ENCODE data around the gene FZD1.

The FZD1 gene

GRCh38 chr7:91264046-91264923, at the start of gene FZD1:
Gene FZD1, plus strand, starts transcription at chr7:91264433. Its CDS starts 448 bp downstream, at chr7:91264881.
- CTCF ChIA-PET: interaction anchor here (0.6 to 1.1 kb wide), 2 partner anchors 14 to 287 kb away, joined by 3 to 4 read pairs; no protein-coding TSS in a partner anchor
- peak within 1 kb of the TSS; percentile 96 for H3K27ac ChIP-seq
- peak; percentile 90 for DNase-seq (ENCODE audit: low spot score)
- TF ChIP-seq, protein P1, sequence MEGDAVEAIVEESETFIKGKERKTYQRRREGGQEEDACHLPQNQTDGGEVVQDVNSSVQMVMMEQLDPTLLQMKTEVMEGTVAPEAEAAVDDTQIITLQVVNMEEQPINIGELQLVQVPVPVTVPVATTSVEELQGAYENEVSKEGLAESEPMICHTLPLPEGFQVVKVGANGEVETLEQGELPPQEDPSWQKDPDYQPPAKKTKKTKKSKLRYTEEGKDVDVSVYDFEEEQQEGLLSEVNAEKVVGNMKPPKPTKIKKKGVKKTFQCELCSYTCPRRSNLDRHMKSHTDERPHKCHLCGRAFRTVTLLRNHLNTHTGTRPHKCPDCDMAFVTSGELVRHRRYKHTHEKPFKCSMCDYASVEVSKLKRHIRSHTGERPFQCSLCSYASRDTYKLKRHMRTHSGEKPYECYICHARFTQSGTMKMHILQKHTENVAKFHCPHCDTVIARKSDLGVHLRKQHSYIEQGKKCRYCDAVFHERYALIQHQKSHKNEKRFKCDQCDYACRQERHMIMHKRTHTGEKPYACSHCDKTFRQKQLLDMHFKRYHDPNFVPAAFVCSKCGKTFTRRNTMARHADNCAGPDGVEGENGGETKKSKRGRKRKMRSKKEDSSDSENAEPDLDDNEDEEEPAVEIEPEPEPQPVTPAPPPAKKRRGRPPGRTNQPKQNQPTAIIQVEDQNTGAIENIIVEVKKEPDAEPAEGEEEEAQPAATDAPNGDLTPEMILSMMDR (conservative IDR thresholded peaks at IDR 0.05; ENCODE audit: low read depth): no peak; the same call in 1 of the 2 replicates
- POLR2A ChIA-PET (ENCODE audit: low non-redundant PET): no interaction called here

GRCh38 chr7:91226411-91226810, 37.8 kb upstream of the FZD1 start:
- no peak overlapping the region for H3K27ac ChIP-seq
- CTCF ChIA-PET: no interaction called here
- DNase-seq (ENCODE audit: low spot score): no peak
- POLR2A ChIA-PET (ENCODE audit: low non-redundant PET): no interaction called here
- TF ChIP-seq, protein P1 (conservative IDR thresholded peaks at IDR 0.05; ENCODE audit: low read depth): no peak

- DNase-seq (ENCODE audit: low spot score): no peak
- TF ChIP-seq, protein P1 (conservative IDR thresholded peaks at IDR 0.05; ENCODE audit: low read depth): no peak
- CTCF ChIA-PET: no interaction called here
- no peak overlapping the region for H3K27ac ChIP-seq
- POLR2A ChIA-PET (ENCODE audit: low non-redundant PET): no interaction called here
Observed at GRCh38 chr7:91228327-91228726, 35.9 kb upstream of the FZD1 start.

DNA sequence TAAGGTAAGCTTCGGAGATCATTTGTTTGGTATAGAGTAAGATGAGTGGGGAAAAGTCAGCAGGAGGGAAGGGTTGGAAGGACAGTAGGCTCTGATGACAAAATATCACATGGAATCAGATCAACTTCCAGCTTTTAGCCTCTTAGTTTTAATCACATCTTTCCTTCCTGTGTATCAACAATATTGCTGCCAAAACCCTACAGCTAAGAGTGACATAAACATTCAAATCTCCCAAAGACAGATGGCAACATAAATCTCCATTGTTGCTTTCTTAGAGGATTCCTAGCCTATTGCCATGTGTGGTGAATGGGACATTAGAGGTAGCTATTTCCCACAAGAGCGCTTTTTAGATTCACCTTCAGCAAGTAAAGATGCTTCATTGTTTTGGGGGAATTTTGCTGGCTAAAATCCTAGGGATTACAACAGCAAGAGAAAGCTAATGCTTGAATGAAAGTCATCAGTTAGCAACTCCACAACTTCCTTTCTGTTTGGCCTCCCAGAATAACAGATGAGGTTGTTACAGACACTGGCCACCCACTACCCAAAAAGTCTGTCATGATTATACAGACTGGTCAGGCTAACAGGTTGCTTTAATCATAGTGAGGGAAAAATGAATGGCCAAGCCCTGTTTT, 35.2 kb upstream of the FZD1 start:
- POLR2A ChIA-PET (ENCODE audit: low non-redundant PET): no interaction called here
- DNase-seq (ENCODE audit: low spot score): no peak
- H3K27ac ChIP-seq: no peak overlapping the region
- TF ChIP-seq, protein P1 (conservative IDR thresholded peaks at IDR 0.05; ENCODE audit: low read depth): no peak
- CTCF ChIA-PET: no interaction called here

DNA sequence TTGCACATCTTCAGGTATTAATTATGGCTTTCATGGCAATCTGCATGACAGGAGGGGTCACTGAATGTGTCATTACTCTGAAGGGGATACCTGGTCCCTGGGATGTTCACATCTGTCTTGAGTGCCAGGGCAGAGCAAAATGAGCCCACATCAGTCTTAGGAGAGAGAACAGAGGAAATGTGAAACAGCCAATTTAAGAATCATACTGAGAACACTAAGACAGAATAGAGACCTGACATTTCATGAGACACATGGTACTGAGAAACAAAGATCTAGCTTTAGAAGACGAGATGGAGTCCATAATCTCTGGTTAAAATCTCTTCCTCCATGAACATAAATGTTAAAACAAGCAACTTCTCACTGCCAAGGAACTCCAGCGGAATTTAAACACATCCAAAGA, 34.1 kb upstream of the FZD1 start:
- TF ChIP-seq, protein P1 (conservative IDR thresholded peaks at IDR 0.05; ENCODE audit: low read depth): no peak
- CTCF ChIA-PET: no interaction called here
- POLR2A ChIA-PET (ENCODE audit: low non-redundant PET): no interaction called here
- H3K27ac ChIP-seq: no peak overlapping the region
- DNase-seq (ENCODE audit: low spot score): no peak

GRCh38 chr7:91230503-91230902, 33.7 kb upstream of the FZD1 start:
- no peak for DNase-seq (ENCODE audit: low spot score)
- ChIA-PET POLR2A (ENCODE audit: low non-redundant PET) (no interaction called here), CTCF (no interaction called here)
- TF ChIP-seq, protein P1 (conservative IDR thresholded peaks at IDR 0.05; ENCODE audit: low read depth): no peak
- no peak overlapping the region for H3K27ac ChIP-seq
